HG03280 (cell line): Measurements from ENCODE around the gene ANKRD13B.
"Not testable (repeated sequence)": the region's sequence is repeated elsewhere in the genome, so short reads cannot be mapped to it uniquely, and the experiment has no call there.

Source experiments
- ATAC-seq: cut with Tn5 transposase; IDR thresholded peaks from one replicate; pipeline ENCODE4 v1.9.1; 2021; ENCODE audit warnings: mild to moderate bottlenecking, moderate library complexity; ENCODE audit not compliant: unreplicated experiment

ANKRD13B gene

DNA sequence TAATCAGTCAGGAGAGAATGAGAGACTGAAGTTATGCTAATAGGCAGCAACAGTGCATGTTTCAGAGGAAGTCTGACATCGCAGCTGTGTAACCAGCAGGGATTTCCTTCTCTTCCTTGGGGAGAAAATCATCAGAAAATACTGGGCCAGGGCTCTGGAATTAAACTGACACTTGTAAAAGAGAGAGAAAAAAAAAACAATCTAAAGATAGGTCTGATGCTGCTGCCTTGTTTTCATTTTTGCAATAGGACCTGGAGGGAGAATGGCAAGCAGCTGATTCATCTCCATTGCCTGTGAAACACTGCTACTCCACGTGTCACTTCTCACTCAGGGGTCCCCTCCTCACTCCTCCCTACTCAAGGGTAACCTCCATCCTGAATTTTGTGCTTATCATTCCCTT is 47.5 kb downstream of the ANKRD13B start:
- ATAC-seq: no peak

DNA sequence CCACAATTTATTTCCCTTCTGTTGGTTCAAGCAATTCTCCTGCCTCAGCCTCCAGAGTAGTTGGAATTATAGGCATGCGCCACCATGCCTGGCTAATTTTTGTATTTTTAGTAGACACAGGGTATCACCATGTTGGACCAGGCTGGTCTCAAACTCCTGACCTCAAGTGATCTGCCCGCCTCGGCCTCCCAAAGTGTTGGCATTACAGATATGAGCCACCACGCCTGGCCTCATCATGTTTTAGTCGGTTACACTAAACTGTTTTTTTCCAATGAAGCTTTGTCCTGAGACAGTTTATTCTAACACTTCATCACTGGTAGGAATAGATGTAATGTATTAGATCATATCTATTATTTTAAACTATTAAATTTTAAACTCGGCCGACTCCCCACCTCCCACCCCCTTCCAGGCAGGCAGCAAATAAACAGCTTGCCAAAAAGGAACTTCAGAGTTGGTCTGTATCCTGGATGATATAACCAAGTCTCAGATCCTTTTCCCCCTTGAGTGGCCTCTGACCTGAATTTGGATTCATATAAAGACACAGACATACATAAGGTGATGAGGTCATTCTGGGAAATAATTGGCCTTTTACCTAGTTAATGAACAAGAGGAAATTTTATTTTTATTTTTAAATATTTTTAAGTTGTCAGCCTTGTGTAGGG is 48.2 kb downstream of the ANKRD13B start:
- ATAC-seq: no peak

DNA sequence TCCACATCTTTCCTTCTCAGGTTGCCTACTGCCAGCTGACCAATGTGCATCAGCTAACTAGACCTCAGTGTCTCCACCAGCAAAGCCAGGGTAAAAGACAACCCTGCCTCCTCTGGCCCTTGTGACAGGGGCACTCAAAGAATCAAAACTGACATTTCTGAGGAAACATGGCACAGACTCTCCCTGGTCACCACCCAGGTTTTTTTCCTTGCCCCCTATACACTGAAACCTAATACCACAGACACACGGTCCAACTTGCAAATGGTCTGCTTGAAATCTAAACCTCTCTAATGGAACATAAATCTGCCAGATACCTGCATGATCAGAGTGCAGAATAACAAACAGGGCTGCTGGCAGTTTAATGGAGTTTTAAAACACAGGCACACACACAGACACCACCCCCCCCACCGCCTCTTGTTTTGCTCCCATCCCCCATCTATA is 49.3 kb downstream of the ANKRD13B start:
- ATAC-seq: no peak

DNA sequence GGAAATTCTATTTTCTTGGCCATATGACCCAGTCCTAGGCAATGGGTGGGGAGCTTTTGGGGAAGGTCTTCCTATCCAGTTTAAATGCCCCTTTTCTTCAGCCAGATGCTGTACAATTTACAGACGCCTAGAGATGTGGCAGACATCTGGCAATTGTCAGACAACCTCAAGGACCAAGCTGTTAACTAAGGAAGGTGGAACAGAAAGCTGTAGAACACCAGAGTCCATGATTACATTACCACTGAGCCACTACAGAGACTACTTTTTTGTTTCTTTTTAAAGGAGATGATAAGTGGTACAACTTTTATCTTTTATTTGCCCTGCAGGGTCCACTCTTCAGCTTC is 50.9 kb downstream of the ANKRD13B start:
- no peak for ATAC-seq

DNA sequence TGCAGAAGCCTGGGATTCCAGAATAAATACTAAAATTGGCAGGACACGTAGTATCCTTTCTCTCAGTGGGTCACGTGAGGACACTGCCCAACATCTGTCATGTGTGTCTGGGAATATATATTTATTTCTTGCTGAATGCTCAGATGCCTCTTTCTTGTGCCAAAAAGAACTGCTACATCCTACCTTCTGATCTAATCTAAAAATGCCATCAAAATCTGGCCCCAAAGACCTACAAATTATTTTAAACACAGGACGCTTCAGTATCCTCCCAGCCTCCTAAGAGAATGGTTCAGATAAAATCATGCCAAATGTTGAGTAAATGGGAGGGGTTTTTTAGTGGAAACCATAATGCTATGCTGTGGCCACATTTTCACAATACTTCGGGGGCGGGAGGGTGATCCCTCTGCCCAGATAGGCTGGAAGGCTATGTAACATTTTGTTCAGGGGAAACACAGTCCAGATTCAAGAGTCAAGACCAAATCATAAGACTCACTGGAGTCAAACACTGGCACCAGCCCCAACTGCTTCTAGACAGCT is 52.7 kb downstream of the ANKRD13B start:
- ATAC-seq: no peak

DNA sequence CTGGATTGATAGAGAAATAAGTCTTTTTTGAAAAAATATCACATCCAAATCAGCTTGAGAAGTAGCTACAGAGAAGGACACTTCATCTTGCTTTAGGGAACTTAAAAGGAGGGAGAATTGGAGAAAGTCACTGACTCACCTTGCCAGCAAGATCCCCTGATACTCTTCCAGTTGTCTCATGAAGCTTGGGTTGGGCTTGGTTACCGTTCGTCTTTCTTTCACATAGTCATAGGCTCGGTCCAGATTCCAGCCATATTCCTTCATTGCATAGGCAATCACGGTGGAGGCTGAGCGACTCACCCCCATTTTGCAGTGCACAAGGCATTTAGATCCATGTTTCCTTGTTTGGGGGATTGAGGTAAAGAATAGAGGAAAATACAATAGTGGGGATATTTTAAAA is 55.1 kb downstream of the ANKRD13B start:
- ATAC-seq: no peak

DNA sequence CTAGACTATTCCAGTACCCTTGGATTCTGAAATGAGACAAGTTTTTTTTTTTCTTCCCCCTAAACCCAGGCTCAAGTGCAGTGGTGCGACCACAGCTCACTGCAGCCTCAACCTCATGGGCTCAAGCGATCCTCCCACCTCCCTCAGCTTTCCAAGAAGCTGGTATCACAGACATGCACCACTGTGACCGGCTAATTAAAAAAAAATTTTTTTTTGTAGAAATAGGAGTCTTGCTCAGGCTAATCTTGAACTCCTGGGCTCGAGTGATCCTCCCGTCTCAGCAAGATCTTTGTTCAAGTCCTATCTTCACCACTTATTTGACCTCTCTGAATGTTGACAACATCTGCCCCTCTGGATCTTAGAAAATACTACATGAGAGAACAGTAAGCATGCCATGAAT is 56.4 kb downstream of the ANKRD13B start:
- ATAC-seq: no peak

DNA sequence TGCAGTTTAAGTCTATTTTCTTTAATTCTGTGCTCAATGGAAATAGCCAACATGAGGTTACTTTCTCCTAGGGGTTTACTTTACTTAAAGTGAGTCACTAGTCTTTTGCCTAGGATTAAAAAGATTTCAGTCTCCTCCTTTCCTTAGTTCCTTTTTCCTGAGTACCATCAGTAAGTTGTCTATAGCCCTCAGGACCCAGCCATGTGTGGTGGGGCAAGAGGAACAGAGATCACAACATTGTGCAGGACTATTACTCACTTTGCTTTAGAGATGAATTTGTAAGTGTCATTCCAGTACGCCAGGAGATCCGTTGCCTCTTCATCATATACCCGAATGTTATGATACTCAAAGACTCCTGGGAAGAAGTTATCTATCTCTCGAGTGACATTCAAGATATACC is 57.5 kb downstream of the ANKRD13B start:
- no peak for ATAC-seq

DNA sequence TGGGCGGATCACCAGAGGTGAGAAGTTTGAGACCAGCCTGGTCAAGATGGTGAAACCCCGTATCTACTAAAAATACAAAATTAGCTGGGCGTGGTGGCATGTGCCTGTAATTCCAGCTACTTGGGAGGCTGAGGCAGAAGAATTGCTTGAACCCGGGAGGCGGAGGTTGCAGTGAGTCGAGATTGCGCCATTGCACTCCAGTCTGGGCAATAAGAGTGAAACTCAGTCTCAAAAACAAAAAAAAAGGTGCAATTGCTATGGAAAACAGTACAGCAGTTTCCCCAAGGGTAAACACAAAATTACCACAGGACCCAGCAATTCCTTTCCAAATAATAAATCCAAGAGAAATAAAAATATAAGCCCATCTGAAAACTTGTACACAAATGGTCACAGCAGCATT is 59.0 kb downstream of the ANKRD13B start:
- ATAC-seq: not testable (repeated sequence)

DNA sequence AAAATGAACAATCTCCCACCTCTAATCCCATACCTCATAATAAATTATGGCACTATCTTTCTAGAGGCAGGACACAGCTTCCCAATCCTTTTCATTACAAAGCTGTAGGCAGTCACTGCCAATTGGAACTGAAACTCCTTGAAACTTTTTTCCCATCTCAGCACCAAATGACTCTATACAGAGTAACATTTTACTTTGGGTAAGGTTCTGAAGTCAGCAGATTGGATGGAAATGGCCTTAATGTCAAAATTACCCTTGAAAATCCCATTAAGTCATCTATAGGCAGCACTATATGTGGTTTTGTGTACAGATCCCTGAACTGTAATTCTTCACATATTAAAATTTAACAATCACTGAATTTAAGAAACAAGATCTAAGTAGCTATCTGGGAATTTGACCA is 60.0 kb downstream of the ANKRD13B start:
- no peak for ATAC-seq

DNA sequence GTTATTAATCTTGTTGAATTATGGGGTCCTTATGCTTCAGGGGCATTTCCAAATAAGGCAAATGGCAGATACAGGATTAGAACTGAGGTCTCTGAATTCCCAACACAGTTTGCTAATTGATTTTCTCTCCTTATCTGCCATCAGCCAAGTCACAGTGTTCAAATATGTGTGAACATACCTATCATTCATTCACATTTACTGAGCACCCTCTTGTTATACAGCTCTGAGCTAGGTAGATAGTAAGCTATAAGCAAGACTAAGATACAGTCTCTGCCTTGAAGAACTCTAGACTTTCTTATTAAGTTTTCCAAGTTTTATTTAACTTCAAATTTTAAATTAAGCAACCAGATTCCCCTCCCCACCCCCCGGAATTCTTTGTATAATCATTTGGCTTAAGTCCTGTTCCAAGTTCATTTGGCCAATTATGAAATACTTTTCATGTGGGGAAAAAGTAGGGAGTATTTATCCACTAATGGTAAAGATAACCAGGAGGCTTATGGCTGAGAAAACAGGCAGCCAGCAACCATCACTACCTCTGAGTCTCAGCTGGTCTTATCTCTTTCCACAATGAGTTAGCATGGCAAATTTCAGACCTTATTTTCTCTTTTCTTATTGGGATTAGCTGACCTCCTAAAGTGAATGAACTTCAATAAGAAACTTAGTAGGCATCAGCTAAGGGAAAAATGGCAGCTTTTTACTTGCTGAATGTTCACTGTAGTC is 61.2 kb downstream of the ANKRD13B start:
- ATAC-seq: no peak

DNA sequence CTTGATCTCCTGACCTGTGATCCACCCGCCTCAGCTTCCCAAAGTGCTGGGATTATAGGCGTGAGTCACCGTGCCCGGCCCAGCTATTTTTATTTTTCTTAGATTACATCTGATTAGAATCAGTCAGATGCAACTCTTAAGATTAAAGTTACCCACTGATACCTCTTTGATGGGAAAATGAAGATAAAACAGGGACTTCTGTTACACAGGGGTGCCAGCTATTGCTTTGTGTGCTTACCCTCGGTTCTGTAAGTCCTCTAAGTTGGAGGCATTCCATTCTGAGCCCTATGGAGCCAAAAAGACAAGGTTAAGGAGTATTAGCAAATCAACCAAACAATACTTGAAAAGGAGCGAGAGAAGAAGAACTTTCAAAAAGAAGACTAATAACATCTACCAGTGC is 62.4 kb downstream of the ANKRD13B start:
- no peak for ATAC-seq

DNA sequence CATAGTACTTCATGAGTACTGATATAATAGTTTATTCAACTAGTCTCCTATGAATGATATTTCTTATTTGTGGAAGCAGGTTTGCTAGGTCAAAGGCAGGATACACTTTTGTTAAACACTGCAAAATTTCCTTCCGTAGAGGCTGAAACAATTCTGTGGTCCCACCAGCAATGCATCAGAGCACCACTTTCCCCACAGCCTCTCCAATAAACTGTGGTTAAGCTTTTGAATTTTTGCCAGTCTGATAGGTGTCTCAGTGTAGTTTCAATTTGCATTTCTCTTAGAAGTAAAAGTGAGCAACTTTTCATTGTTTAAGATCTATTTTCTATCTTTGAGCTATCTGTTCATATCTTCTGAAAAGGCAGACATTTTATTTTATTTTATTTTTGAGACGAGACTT is 66.2 kb downstream of the ANKRD13B start:
- ATAC-seq: no peak

DNA sequence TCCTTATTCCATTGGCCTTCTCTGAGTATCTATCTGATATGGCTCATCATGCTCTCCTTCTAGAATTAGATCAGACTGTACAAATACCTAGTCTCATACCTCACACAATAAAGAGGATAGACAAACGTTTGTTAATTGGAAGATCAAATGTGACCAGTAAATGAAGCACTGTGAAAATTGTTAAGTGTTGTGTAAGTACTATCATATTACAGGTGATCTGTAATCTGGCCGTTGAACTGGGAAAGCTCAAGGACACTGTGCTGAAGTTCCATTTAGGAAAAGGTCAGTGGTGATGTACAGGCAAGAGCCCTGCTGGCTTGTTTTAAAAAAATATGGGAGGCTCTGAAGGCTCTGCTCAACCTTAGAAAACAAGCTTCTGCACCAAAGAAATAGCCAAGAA is 68.3 kb downstream of the ANKRD13B start:
- no peak for ATAC-seq

DNA sequence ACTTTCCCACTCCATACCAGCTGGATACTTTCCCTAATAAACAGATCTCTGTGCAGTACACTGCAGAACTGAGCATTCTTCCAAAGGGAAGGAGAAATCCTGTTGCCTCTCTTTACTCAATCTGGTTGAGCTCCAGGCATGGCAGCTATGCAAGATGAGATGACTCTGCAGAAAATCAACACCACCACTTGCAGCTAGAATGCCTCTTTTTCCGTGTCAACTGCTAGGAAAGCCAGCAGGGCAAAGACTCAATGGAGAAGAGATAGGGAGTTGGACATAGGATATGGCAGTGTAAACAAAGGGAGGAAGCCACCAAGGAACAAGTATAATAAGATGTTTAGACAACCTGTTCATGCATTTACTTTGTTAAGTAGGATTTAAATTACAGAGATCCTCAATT is 70.2 kb downstream of the ANKRD13B start:
- ATAC-seq: no peak
